Sigmoid colon (tissue), 4 donors: ENCODE results near the gene PTH1R.

Source experiments
- POLR2A ChIP-seq, 2 donors: fragments of 450-650 bp; IDR thresholded peaks; one replicate each; pipeline ENCODE4 v1.6.1; 2016; ENCODE audit warnings: antibody characterized with exemption in 2 of 2, mild to moderate bottlenecking in 2 of 2, moderate library complexity in 2 of 2
- POLR2AphosphoS5 ChIP-seq, 4 donors: sonication (generic); formaldehyde crosslinking; IDR thresholded peaks; one replicate each; pipeline ENCODE4 v1.6.1; 2017; ENCODE audit warnings: antibody characterized with exemption in 4 of 4

DNA sequence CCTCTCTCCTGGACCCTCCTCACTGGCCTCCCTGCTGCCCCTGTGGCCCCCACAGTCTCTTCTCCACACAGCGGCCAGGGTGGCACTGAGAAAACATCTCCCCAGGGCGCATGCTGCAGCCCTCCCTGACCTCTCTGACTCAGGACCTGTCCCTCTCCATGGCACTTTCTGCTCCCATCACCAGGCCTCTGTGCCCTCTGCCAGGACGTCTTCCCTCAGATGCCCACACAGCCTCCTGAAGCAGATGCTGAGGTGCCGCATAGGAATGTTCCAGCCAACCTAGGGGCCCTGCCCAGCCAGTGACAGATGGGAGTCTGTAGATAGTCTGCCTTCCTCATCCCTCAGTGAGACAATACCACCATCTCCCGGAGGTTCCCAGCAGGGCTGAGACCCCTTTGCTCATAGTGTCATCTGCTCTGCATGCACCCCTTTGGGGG is 22.9 kb upstream of the PTH1R start:
- TF ChIP-seq POLR2AphosphoS5 (IDR thresholded peaks at IDR 0.05) = no peak
- TF ChIP-seq POLR2A (IDR thresholded peaks at IDR 0.05) = no peak
